DMS53 treated with DMSO at 0.1 percent for 48 hours (cell line): ENCODE results near the gene OR1I1.
A peak's percentile ranks its signal among the peaks of the same experiment; 100 is the strongest.
"Not testable (repeated sequence)": the region's sequence is repeated elsewhere in the genome, so short reads cannot be mapped to it uniquely, and the experiment has no call there.

Experiments used
- DNase-seq: peaks from one replicate; lab custom pipeline; 2025; ENCODE audit not compliant: unreplicated experiment; lab: John Stamatoyannopoulos, UW

OR1I1 gene

GRCh38 chr19:15097980-15098379, 16.0 kb downstream of the OR1I1 start:
- DNase-seq, result not testable (repeated sequence)

- DNase-seq, result no peak
Observed at GRCh38 chr19:15098460-15098859, 16.4 kb downstream of the OR1I1 start.

DNA sequence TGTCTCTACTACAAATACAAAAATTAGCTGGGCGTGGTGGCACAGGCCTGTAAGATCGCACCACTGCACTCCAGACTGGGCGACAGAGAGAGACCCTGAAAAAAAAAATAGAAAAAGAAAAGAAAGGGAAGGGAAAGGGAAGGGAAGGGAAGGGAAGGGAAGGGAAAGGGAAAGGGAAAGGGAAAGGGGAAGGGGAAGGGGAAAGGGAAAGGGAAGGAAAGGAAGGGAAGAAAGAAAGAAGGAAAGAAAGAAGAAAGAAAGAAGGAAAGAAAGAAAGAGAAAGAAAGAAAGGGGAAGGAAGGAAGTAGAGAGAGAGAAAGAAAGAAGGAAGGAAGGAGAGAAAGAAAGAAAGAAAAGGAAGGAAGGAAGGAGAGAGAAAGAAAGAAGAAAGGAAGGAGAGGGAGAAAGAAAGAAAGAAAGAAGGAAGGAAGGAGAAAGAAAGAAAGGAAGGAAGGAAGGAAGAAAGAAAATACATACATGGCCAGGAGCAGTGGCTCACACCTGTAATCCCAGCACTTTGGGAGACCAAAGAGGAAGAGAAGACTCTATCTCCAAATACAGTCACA, 17.1 kb downstream of the OR1I1 start:
- no peak for DNase-seq

GRCh38 chr19:15101479-15102082, 19.6 kb downstream of the OR1I1 start:
- no peak for DNase-seq

DNA sequence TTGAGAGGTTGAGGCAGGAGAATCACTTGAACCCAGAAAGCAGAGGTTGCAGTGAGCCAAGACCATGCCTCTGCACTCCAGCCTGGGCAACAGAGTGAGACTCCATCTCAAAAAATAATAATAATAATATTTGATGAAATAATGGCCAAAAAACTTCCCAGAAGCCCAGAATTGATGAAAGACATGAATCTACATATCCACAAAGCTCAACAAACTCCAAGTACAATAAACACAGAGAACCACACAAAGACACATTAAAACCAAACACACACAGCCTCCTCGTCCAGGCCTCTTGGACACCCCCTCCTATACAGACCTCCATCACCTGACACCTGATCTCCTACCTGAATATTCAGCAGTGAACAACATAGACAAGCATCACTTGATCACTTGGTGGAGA, 22.0 kb downstream of the OR1I1 start:
- DNase-seq, result no peak

DNA sequence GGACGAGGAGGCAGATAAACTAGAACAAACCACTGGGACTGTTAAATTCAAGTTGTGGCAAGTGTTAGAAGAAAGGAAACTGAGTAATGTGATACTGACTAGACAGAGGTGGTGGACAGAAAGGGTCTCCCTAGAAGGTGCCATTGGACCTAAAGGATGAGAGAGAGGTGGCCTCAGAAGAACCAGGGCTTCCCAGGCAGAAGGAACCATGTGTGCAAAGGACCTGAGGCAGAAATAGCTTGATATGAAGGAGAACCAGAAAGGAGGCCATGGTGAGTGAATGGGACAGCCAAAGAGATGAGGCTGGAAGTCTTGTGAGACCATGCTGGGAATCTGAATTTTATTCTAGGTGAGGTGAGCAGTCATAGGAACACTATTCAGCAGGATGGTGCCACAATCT, 22.4 kb downstream of the OR1I1 start:
- DNase-seq, result no peak

DNA sequence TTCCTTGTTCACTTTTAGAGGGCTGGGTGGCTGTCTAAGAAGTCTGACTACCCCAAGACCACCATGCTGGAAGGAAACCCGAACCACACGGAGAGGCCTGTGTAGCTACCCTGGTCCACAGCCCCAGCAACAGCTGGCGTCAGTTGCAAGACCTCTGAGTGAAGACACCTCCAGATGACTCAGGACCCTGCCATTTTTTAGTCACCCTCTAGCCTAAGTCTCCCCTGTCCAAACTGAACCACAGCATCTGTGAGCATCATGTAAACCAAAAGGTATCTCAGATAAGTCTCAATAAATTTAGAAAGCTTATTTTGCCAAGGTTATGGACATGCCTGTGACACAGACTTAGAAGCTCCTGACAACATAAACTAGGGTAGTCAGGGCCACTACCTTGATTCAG, 23.0 kb downstream of the OR1I1 start:
- DNase-seq, result no peak

DNA sequence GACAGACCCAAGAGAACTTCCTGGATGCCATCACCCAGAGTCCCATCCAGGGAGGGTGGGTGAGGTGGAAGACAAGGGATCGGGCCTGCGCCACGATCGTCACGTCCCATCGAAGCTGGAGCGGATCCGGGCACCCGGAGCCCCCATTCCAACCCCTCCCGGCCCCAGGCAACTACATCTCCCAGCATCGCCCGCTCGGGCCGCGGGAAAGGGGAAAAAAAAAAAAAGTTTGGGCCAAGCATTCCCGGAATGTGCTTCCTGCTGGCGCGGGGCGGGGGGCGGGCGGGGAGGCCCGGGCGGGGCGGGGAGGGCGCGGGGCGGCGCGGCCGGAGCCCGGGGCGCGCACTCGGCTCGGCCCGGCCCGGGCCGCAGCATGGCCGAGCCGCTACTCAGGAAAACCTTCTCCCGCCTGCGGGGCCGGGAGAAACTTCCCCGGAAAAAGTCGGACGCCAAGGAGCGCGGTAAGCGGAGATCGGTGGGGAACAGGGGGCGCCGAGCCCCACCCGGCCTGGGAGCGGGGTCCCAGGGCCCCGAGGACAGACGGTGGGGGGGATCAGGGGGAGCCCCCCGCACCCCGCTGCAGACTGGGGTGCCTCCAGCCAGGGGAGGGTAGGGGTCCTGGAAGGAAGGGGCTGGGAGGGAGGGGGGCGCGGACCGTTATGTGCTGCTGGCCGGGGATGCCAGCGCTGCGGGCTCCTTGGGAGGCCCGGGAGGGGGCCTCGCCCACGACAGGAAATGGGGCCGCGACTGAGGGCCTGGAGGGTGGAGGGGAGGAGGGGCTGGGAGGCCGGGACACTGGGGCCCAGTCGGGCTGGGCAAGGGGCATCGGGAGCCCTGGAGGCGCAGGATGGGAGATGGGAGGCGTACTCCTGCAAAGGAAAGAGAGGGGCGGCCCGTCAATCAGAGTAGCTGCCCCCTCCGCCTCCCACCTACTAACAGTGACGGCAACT, 25.3 kb downstream of the OR1I1 start, which contains the start of gene SYDE1:
Gene SYDE1, plus strand, starts transcription at position 341 of the 950 bp plus-strand sequence. Its CDS starts 33 bp downstream, at position 374.
- no peak for DNase-seq

DNA sequence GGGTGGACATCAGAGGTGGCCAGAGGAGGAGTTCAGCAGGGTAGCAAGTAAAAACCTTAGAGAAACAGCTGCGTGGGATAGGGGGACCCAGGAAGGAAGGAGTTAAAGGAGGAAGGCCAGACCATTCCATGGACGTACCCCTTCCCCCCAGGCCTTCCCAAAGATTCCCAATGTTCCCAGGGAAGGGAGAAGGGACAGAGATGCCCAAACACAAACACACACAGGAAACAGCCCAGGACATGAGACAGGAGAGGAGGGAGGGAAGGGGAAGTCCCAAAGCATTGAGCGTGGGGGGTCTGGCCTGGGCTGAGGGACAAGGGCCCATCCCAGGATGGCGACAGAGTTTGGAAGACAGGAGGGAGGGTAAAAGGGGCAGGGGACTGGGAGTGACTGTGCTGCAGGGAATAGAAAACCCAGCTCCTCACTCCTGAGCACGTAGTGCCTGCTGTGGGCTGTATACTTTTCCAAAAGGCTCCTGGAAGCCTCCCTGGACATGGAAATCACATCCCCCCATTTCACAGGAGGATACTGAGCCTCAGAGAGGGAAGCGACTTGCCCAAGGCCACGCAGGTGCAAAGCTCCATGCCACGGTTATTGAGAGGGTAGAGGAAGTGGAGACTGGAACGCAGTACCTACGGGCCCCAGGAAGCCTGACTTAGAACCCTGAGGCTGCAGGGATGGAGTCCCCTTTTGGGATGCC, 26.3 kb downstream of the OR1I1 start:
- no peak for DNase-seq

GRCh38 chr19:15108845-15109767, 27.1 kb downstream of the OR1I1 start:
- no peak for DNase-seq

- peak; percentile 0 for DNase-seq
Observed at GRCh38 chr19:15109768-15110417, 27.9 kb downstream of the OR1I1 start.

DNA sequence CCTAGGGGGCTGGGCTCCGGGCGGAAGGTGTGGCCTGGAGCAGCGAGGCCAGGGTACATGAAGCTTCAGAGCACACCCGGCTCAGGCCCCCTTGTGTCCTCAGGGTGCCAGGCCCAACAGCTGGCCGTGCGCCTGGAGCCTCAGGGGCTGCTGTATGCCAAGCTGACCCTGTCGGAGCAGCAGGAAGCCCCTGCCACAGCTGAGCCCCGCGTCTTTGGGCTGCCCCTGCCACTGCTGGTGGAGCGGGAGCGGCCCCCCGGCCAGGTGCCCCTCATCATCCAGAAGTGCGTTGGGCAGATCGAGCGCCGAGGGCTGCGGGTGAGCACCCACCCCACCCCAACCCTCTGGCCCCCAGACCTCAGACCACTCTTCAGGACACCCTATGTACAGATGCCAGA, 28.4 kb downstream of the OR1I1 start:
- DNase-seq, result no peak

DNA sequence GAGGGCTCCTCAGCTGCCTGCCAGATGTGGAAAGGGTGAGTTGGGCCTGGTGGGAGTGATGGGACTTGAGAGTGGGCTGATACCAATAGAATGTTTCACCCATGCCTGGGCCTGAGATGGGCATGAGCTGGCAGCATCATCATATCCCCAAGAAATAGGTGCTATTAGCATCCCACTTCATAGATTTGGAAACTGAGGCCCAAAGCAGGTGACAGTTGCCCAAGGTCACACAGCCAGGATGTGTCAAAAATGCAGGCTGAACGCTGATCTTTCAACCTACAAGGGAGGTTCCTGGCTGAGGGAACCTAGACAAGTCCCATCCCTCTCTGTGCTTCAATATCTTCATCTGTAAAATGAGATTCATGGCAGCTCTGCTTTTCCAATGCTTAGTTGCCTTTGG, 29.7 kb downstream of the OR1I1 start:
- no peak for DNase-seq

DNA sequence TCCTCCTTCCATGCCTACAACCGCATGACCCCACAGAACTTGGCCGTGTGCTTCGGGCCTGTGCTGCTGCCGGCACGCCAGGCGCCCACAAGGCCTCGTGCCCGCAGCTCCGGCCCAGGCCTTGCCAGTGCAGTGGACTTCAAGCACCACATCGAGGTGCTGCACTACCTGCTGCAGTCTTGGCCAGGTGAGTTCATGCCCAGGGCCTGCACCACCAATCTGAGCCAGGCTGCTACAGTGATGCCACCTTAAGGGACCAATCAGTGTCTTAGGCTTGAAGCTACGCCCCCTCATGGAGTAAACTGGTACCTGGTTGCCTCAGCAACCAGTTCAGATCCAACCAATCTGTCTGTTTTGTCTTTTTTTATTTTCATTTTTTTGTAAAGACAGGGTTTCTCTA, 30.4 kb downstream of the OR1I1 start:
- no peak for DNase-seq

- DNase-seq, result no peak
Observed at GRCh38 chr19:15113245-15114152, 31.5 kb downstream of the OR1I1 start.

- no peak for DNase-seq
Observed at GRCh38 chr19:15114153-15114540, 32.1 kb downstream of the OR1I1 start.

GRCh38 chr19:15115080-15115479, 33.1 kb downstream of the OR1I1 start:
- no peak for DNase-seq

- DNase-seq, result no peak
Observed at GRCh38 chr19:15115762-15116615, 34.0 kb downstream of the OR1I1 start.
